Naive B cell (primary cell): Measurements from ENCODE around the gene SOBP. TPM values are rescaled to one million over a fixed set of nuclear protein-coding genes. Genes with fewer than 3 reads are reported as not detected.
A peak's percentile ranks its signal among the peaks of the same experiment; 100 is the strongest.

Experiments used
- ATAC-seq, 2 donors: fragments of 150-1000 bp; cut with Tn5 transposase; 2 replicates each; pipeline ENCODE4 v1.10.0; 2021; ENCODE audit warnings: low read depth in 2 of 2, mild to moderate bottlenecking in 2 of 2, moderate library complexity in 2 of 2
- DNase-seq: peaks from one replicate; pipeline ENCODE4 v3.0.0; 2022
- H3K27ac Mint-ChIP-seq, 6 donors: one replicate each; pipeline ENCODE4 v1.8.0; 2020 to 2022; ENCODE audit warnings: mild to moderate bottlenecking in 6 of 6, mixed read lengths in 6 of 6, moderate library complexity in 5 of 6, inconsistent platforms in 2 of 6
- H3K27me3 Mint-ChIP-seq, 3 donors: one replicate each; pipeline ENCODE4 v1.8.0; 2021 to 2022; ENCODE audit warnings: mixed read lengths in 3 of 3, mild to moderate bottlenecking in 1 of 3
- H3K36me3 Mint-ChIP-seq, 2 donors: one replicate each; pipeline ENCODE4 v1.8.0; 2020 to 2022; ENCODE audit warnings: mixed read lengths in 2 of 2, inconsistent platforms in 1 of 2, mild to moderate bottlenecking in 1 of 2
- H3K4me1 Mint-ChIP-seq, 3 donors: one replicate each; pipeline ENCODE4 v1.8.0; 2020 to 2022; ENCODE audit warnings: mixed read lengths in 3 of 3, inconsistent platforms in 1 of 3, mild to moderate bottlenecking in 1 of 3, moderate library complexity in 1 of 3
- H3K4me3 Mint-ChIP-seq, 8 donors: one replicate each; pipeline ENCODE4 v1.8.0; 2020 to 2022; ENCODE audit warnings: mild to moderate bottlenecking in 8 of 8, mixed read lengths in 8 of 8, moderate library complexity in 8 of 8, inconsistent platforms in 2 of 8
- H3K9me3 Mint-ChIP-seq, 7 donors: one replicate each; pipeline ENCODE4 v1.8.0; 2020 to 2022; ENCODE audit warnings: mixed read lengths in 7 of 7, mild to moderate bottlenecking in 5 of 7, inconsistent platforms in 2 of 7, moderate library complexity in 1 of 7
- polyA plus RNA-seq, 6 donors: library from polyadenylated mRNA; unstranded; fragments of 300-500 nt; fragmentation: Illumina TruSeq; gene quantifications; one replicate each; pipeline ENCODE4 v1.2.3, GENCODE V29; 2021; ENCODE audit warnings: low read depth in 6 of 6

Gene SOBP
- polyA plus RNA-seq, 6 donors from 2014 or later: 1.7 to 4.3 (median 2.3) TPM

GRCh38 chr6:107612762-107613415 lies 123.0 kb downstream of the SOBP start:
- H3K4me1 Mint-ChIP-seq: peaks cover 0 to 20% (median 7%) of the 10 kb centered on the region in 3 donors
- peaks cover 10 to 24% (median 12%) of the 10 kb centered on the region in 3 donors for H3K27me3 Mint-ChIP-seq
- ATAC-seq: no peak
- H3K4me3 Mint-ChIP-seq: no peak overlapping the region
- no peaks in the 10 kb centered on the region for H3K9me3 Mint-ChIP-seq
- no peak overlapping the region for H3K27ac Mint-ChIP-seq
- DNase-seq: no peak
- H3K36me3 Mint-ChIP-seq: no peaks in the 10 kb centered on the region

GRCh38 chr6:107613651-107614379 lies 123.9 kb downstream of the SOBP start:
- Mint-ChIP-seq H3K9me3 (no peaks in the 10 kb centered on the region), H3K4me1 (peaks cover 5 to 29% (median 10%) of the 10 kb centered on the region in 3 donors), H3K27me3 (peaks cover 2 to 20% (median 12%) of the 10 kb centered on the region in 3 donors), H3K36me3 (no peaks in the 10 kb centered on the region), H3K4me3 (no peak overlapping the region), H3K27ac (peak overlapping the region in 1 of 6 donors; percentile 78)
- DNase-seq (no peak), ATAC-seq (no peak)

GRCh38 chr6:107614828-107615227 lies 124.9 kb downstream of the SOBP start:
- H3K27ac Mint-ChIP-seq: no peak overlapping the region
- H3K4me1 Mint-ChIP-seq: peaks cover 14 to 38% (median 15%) of the 10 kb centered on the region in 3 donors
- no peak for ATAC-seq
- H3K27me3 Mint-ChIP-seq: peaks cover 0 to 19% (median 12%) of the 10 kb centered on the region in 3 donors
- no peaks in the 10 kb centered on the region for H3K9me3 Mint-ChIP-seq
- H3K36me3 Mint-ChIP-seq: no peaks in the 10 kb centered on the region
- DNase-seq: no peak
- peak overlapping the region in 1 of 8 donors; percentile 4 for H3K4me3 Mint-ChIP-seq

GRCh38 chr6:107616775-107617174 lies 126.9 kb downstream of the SOBP start:
- no peaks in the 10 kb centered on the region for H3K9me3 Mint-ChIP-seq
- H3K36me3 Mint-ChIP-seq: no peaks in the 10 kb centered on the region
- no peak for DNase-seq
- peak overlapping the region in 1 of 6 donors; percentile 78 for H3K27ac Mint-ChIP-seq
- peaks cover 0 to 14% (median 12%) of the 10 kb centered on the region in 3 donors for H3K27me3 Mint-ChIP-seq
- H3K4me1 Mint-ChIP-seq: peaks cover 29 to 52% (median 30%) of the 10 kb centered on the region in 3 donors
- no peak for ATAC-seq
- H3K4me3 Mint-ChIP-seq: peak overlapping the region in 2 of 8 donors; percentile 13 to 30

- peaks cover 29 to 52% (median 30%) of the 10 kb centered on the region in 3 donors for H3K4me1 Mint-ChIP-seq
- H3K27me3 Mint-ChIP-seq: peaks cover 0 to 14% (median 12%) of the 10 kb centered on the region in 3 donors
- no peak overlapping the region for H3K27ac Mint-ChIP-seq
- H3K9me3 Mint-ChIP-seq: no peaks in the 10 kb centered on the region
- no peak overlapping the region for H3K4me3 Mint-ChIP-seq
- DNase-seq: no peak
- no peaks in the 10 kb centered on the region for H3K36me3 Mint-ChIP-seq
- no peak for ATAC-seq
Measured at GRCh38 chr6:107617341-107617932, 127.5 kb downstream of the SOBP start.

- Mint-ChIP-seq H3K4me3 (peak overlapping the region in 6 of 8 donors; percentile 4 to 79 (median 50)), H3K36me3 (no peaks in the 10 kb centered on the region), H3K27ac (peak overlapping the region in 2 of 6 donors; percentile 8 to 62), H3K27me3 (peaks cover 0 to 14% (median 12%) of the 10 kb centered on the region in 3 donors), H3K4me1 (peaks cover 30 to 53% (median 35%) of the 10 kb centered on the region in 3 donors), H3K9me3 (no peaks in the 10 kb centered on the region)
- DNase-seq (peak; percentile 66), ATAC-seq (peak; percentile 93 to 97)
Measured at GRCh38 chr6:107618672-107619071, 128.8 kb downstream of the SOBP start.

- Mint-ChIP-seq H3K9me3 (no peaks in the 10 kb centered on the region), H3K4me1 (peaks cover 23 to 56% (median 35%) of the 10 kb centered on the region in 3 donors), H3K27me3 (no peaks in the 10 kb centered on the region), H3K27ac (peak overlapping the region in 2 of 6 donors; percentile 3 to 76), H3K4me3 (peak overlapping the region in 1 of 8 donors; percentile 2), H3K36me3 (no peaks in the 10 kb centered on the region)
- ATAC-seq (no peak), DNase-seq (no peak)
Measured at GRCh38 chr6:107620732-107621131, 130.8 kb downstream of the SOBP start.

- Mint-ChIP-seq H3K4me3 (no peak overlapping the region), H3K9me3 (no peaks in the 10 kb centered on the region), H3K36me3 (no peaks in the 10 kb centered on the region), H3K4me1 (peaks cover 23 to 52% (median 35%) of the 10 kb centered on the region in 3 donors), H3K27me3 (no peaks in the 10 kb centered on the region), H3K27ac (peak overlapping the region in 3 of 6 donors; percentile 16 to 76 (median 53))
- ATAC-seq (no peak), DNase-seq (no peak)
Measured at GRCh38 chr6:107621229-107621937, 131.5 kb downstream of the SOBP start.

- no peaks in the 10 kb centered on the region for H3K36me3 Mint-ChIP-seq
- no peak for ATAC-seq
- H3K4me1 Mint-ChIP-seq: peaks cover 23 to 44% (median 35%) of the 10 kb centered on the region in 3 donors
- no peaks in the 10 kb centered on the region for H3K9me3 Mint-ChIP-seq
- no peak overlapping the region for H3K4me3 Mint-ChIP-seq
- H3K27me3 Mint-ChIP-seq: no peaks in the 10 kb centered on the region
- DNase-seq: no peak
- H3K27ac Mint-ChIP-seq: peak overlapping the region in 2 of 6 donors; percentile 16 to 48
Measured at GRCh38 chr6:107622269-107622668, 132.4 kb downstream of the SOBP start.

- H3K4me1 Mint-ChIP-seq: peaks cover 21 to 31% (median 27%) of the 10 kb centered on the region in 3 donors
- H3K27me3 Mint-ChIP-seq: peaks cover 0 to 4% (median 0%) of the 10 kb centered on the region in 3 donors
- ATAC-seq (no peak), DNase-seq (no peak)
- no peaks in the 10 kb centered on the region for H3K36me3 Mint-ChIP-seq
- H3K9me3 Mint-ChIP-seq: no peaks in the 10 kb centered on the region
- peak overlapping the region in 1 of 6 donors; percentile 42 for H3K27ac Mint-ChIP-seq
- H3K4me3 Mint-ChIP-seq: no peak overlapping the region
Measured at GRCh38 chr6:107624050-107624449, 134.1 kb downstream of the SOBP start.

- no peaks in the 10 kb centered on the region for H3K36me3 Mint-ChIP-seq
- no peaks in the 10 kb centered on the region for H3K9me3 Mint-ChIP-seq
- H3K27ac Mint-ChIP-seq: no peak overlapping the region
- H3K27me3 Mint-ChIP-seq: peaks cover 0 to 4% (median 0%) of the 10 kb centered on the region in 3 donors
- DNase-seq: no peak
- no peak for ATAC-seq
- H3K4me3 Mint-ChIP-seq: no peak overlapping the region
- peaks cover 18 to 26% (median 22%) of the 10 kb centered on the region in 3 donors for H3K4me1 Mint-ChIP-seq
Measured at GRCh38 chr6:107624541-107624940, 134.6 kb downstream of the SOBP start.

- H3K4me1 Mint-ChIP-seq: peaks cover 16 to 21% (median 18%) of the 10 kb centered on the region in 3 donors
- H3K9me3 Mint-ChIP-seq: no peaks in the 10 kb centered on the region
- H3K27me3 Mint-ChIP-seq: peaks cover 0 to 10% (median 0%) of the 10 kb centered on the region in 3 donors
- DNase-seq (no peak), ATAC-seq (no peak)
- peak overlapping the region in 1 of 6 donors; percentile 68 for H3K27ac Mint-ChIP-seq
- no peaks in the 10 kb centered on the region for H3K36me3 Mint-ChIP-seq
- H3K4me3 Mint-ChIP-seq: no peak overlapping the region
Measured at GRCh38 chr6:107625264-107625663, 135.3 kb downstream of the SOBP start.

- Mint-ChIP-seq H3K27me3 (peaks cover 0 to 11% (median 3%) of the 10 kb centered on the region in 3 donors), H3K27ac (no peak overlapping the region), H3K36me3 (no peaks in the 10 kb centered on the region)
Measured at GRCh38 chr6:107626645-107627044, 136.7 kb downstream of the SOBP start.

More at GRCh38 chr6:107626645-107627044, 136.7 kb downstream of the SOBP start:
- no peaks in the 10 kb centered on the region for H3K9me3 Mint-ChIP-seq
- ATAC-seq (no peak), DNase-seq (no peak)
- no peak overlapping the region for H3K4me3 Mint-ChIP-seq
- H3K4me1 Mint-ChIP-seq: peaks cover 3 to 11% (median 6%) of the 10 kb centered on the region in 3 donors
